H9 (cell line): ENCODE results near the gene ENOX1. TPM values are rescaled to one million over a fixed set of nuclear protein-coding genes. Genes with fewer than 3 reads are reported as not detected.

ENCODE experiments used
- DNase-seq: peaks from one replicate; pipeline ENCODE4 v3.0.0-alpha.2; 2017
- H2AFZ ChIP-seq: one replicate; pipeline ENCODE4 v1.6.1; 2013; ENCODE audit warnings: mild to moderate bottlenecking, low read length, control low read depth, moderate library complexity
- H2AK5ac ChIP-seq: 2 replicates; pipeline ENCODE4 v1.6.1; 2013; ENCODE audit warnings: low read length, control low read depth, mixed read lengths; ENCODE audit not compliant: insufficient read length
- H2BK120ac ChIP-seq: one replicate; pipeline ENCODE4 v1.6.1; 2013; ENCODE audit warnings: low read depth, mild to moderate bottlenecking, low read length, control low read depth, inconsistent platforms; ENCODE audit not compliant: poor library complexity, severe bottlenecking
- H2BK12ac ChIP-seq: 2 replicates; pipeline ENCODE4 v1.6.1; 2013; ENCODE audit warnings: low read length, control low read depth, mixed read lengths, low read depth; ENCODE audit not compliant: insufficient read length
- H2BK15ac ChIP-seq: 2 replicates; pipeline ENCODE4 v1.6.1; 2013; ENCODE audit warnings: low read depth, low read length, control low read depth
- H2BK20ac ChIP-seq: one replicate; pipeline ENCODE4 v1.6.1; 2013; ENCODE audit warnings: low read depth, mild to moderate bottlenecking, low read length, control low read depth, inconsistent platforms; ENCODE audit not compliant: poor library complexity, severe bottlenecking
- H2BK5ac ChIP-seq: 2 replicates; pipeline ENCODE4 v1.6.1; 2013; ENCODE audit warnings: low read length, control low read depth, mixed read lengths; ENCODE audit not compliant: insufficient read length
- H3K14ac ChIP-seq: 2 replicates; pipeline ENCODE4 v1.6.1; 2013; ENCODE audit warnings: low read length, control low read depth; ENCODE audit not compliant: insufficient read depth
- H3K18ac ChIP-seq: 2 replicates; pipeline ENCODE4 v1.6.1; 2013; ENCODE audit warnings: low read depth, mild to moderate bottlenecking, mixed read lengths, low read length, control low read depth; ENCODE audit not compliant: insufficient read length
- H3K23ac ChIP-seq: 2 replicates; pipeline ENCODE4 v1.6.1; 2013; ENCODE audit warnings: low read length, control low read depth, mixed read lengths, low read depth; ENCODE audit not compliant: insufficient read length
- H3K23me2 ChIP-seq: 2 replicates; pipeline ENCODE4 v1.6.1; 2013; ENCODE audit warnings: low read depth, mild to moderate bottlenecking, mixed read lengths, low read length, control low read depth; ENCODE audit not compliant: insufficient read length, poor library complexity, severe bottlenecking
- H3K27ac ChIP-seq: 2 replicates; pipeline ENCODE4 v1.5.1; 2013; ENCODE audit warnings: low read length, control low read depth, mixed read lengths, low read depth; ENCODE audit not compliant: insufficient read length
- H3K27me3 ChIP-seq: 2 replicates; pipeline ENCODE4 v1.6.1; 2013; ENCODE audit warnings: low read length, control low read depth, inconsistent platforms; ENCODE audit not compliant: insufficient read depth
- H3K4ac ChIP-seq: 2 replicates; pipeline ENCODE4 v1.6.1; 2013; ENCODE audit warnings: low read depth, mild to moderate bottlenecking, control low read depth, inconsistent platforms, low read length, moderate library complexity
- H3K4me1 ChIP-seq: 2 replicates; pipeline ENCODE4 v1.6.1; 2013; ENCODE audit warnings: low read length, control low read depth, inconsistent platforms; ENCODE audit not compliant: insufficient read depth
- H3K4me2 ChIP-seq: 2 replicates; pipeline ENCODE4 v1.6.1; 2013; ENCODE audit warnings: low read length, control low read depth, mixed read lengths; ENCODE audit not compliant: insufficient read length, insufficient read depth
- H3K56ac ChIP-seq: 2 replicates; pipeline ENCODE4 v1.6.1; 2013; ENCODE audit warnings: low read depth, mild to moderate bottlenecking, mixed read lengths, low read length, control low read depth; ENCODE audit not compliant: insufficient read length
- H3K79me1 ChIP-seq: 2 replicates; pipeline ENCODE4 v1.6.1; 2013; ENCODE audit warnings: low read depth, mild to moderate bottlenecking, moderate library complexity, low read length, control low read depth, inconsistent platforms; ENCODE audit not compliant: insufficient read depth, poor library complexity, severe bottlenecking
- H3K79me2 ChIP-seq: 2 replicates; pipeline ENCODE4 v1.6.1; 2013; ENCODE audit warnings: low read length, control low read depth, inconsistent platforms; ENCODE audit not compliant: insufficient read depth
- H3K9ac ChIP-seq: 2 replicates; pipeline ENCODE4 v1.6.1; 2013; ENCODE audit warnings: low read length, control low read depth, mixed read lengths; ENCODE audit not compliant: insufficient read length; ENCODE audit errors: extremely low read depth
- H3K9me3 ChIP-seq: one replicate; pipeline ENCODE4 v1.6.1; 2013; ENCODE audit warnings: low read depth, low read length, inconsistent platforms; ENCODE audit not compliant: control insufficient read depth
- H3T11ph ChIP-seq: one replicate; pipeline ENCODE4 v1.6.1; 2013; ENCODE audit warnings: mild to moderate bottlenecking, low read length, control low read depth, inconsistent platforms
- H4K20me1 ChIP-seq: one replicate; pipeline ENCODE4 v1.6.1; 2013; ENCODE audit not compliant: control insufficient read depth, insufficient read length, insufficient read depth
- H4K5ac ChIP-seq: 2 replicates; pipeline ENCODE4 v1.6.1; 2013; ENCODE audit warnings: low read depth, mild to moderate bottlenecking, mixed read lengths, low read length, control low read depth; ENCODE audit not compliant: insufficient read length
- H4K8ac ChIP-seq: replicated peaks from 2 replicates; pipeline ENCODE4 v1.6.1; 2013; ENCODE audit warnings: low read length, control low read depth, mixed read lengths, low read depth; ENCODE audit not compliant: insufficient read length
- H4K91ac ChIP-seq: 2 replicates; pipeline ENCODE4 v1.6.1; 2013; ENCODE audit warnings: low read depth, mild to moderate bottlenecking, moderate library complexity, mixed read lengths, low read length, control low read depth; ENCODE audit not compliant: insufficient read length
- H3K27ac Mint-ChIP-seq, 3 experiments: 2 replicates in 2 of 3; 3 replicates in 1 of 3; pipeline ENCODE4 v1.8.0; 2020 to 2021; ENCODE audit warnings: mixed read lengths in 3 of 3, mild to moderate bottlenecking in 1 of 3, moderate library complexity in 1 of 3
- H3K27me3 Mint-ChIP-seq: 2 replicates; pipeline ENCODE4 v1.8.0; 2021; ENCODE audit warnings: low read depth, mild to moderate bottlenecking, moderate library complexity, mixed read lengths
- H3K36me3 Mint-ChIP-seq, 3 experiments: 2 replicates in 2 of 3; 3 replicates in 1 of 3; pipeline ENCODE4 v1.8.0; 2020 to 2021; ENCODE audit warnings: low read depth in 3 of 3, mixed read lengths in 3 of 3; ENCODE audit not compliant: insufficient read depth in 1 of 3
- H3K4me1 Mint-ChIP-seq, 2 experiments: 2 replicates each; pipeline ENCODE4 v1.8.0; 2020; ENCODE audit warnings: mixed read lengths in 2 of 2
- H3K4me3 Mint-ChIP-seq, 2 experiments: 2 replicates in 1 of 2; 3 replicates in 1 of 2; pipeline ENCODE4 v1.8.0; 2020 to 2021; ENCODE audit warnings: mild to moderate bottlenecking in 2 of 2, mixed read lengths in 2 of 2, moderate library complexity in 1 of 2
- H3K9me3 Mint-ChIP-seq, 2 experiments: 2 replicates in 1 of 2; 3 replicates in 1 of 2; pipeline ENCODE4 v1.8.0; 2020; ENCODE audit warnings: mild to moderate bottlenecking in 2 of 2, mixed read lengths in 2 of 2, moderate library complexity in 1 of 2
- CTCF ChIP-seq: fragments of 200-600 bp; sonication (generic); conservative IDR thresholded peaks from 3 replicates; pipeline ENCODE4 v1.8.0; 2021; ENCODE audit warnings: antibody characterized with exemption, mild to moderate bottlenecking
- WGBS: extraction: QIAGEN DNeasy Blood & Tissue Kit; methylation state at CpG from one replicate; pipeline ENCODE4 v1.1.7; 2013; ENCODE audit warnings: missing lambda C conversion rate, low lambda C conversion rate, mixed read lengths; ENCODE audit not compliant: insufficient read length; ENCODE audit errors: extremely low coverage; 5-methylcytosine and 5-hydroxymethylcytosine counted together
- total RNA-seq: library from RNA; stranded (reverse); gene quantifications from 2 replicates; pipeline ENCODE4 v1.2.1, GENCODE V29; 2021

Gene ENOX1
- total RNA-seq, 1 experiment from 2014 or later: 0.24 TPM

- no peak overlapping the region for H2BK12ac ChIP-seq
- WGBS: no CpG with 5 or more reads among the region's 1 CpG
These were observed 508.6 kb downstream of the ENOX1 start for GRCh38 chr13:43278127-43278526.

More at GRCh38 chr13:43278127-43278526, 508.6 kb downstream of the ENOX1 start:
- DNase-seq: no peak
- no peak overlapping the region for H2AFZ ChIP-seq
- H4K20me1 ChIP-seq: peaks cover 3% of the 10 kb centered on the region
- H3K79me2 ChIP-seq: no peaks in the 10 kb centered on the region
- H3T11ph ChIP-seq: no peak overlapping the region
- no peak overlapping the region for H3K4me3 Mint-ChIP-seq
- H4K5ac ChIP-seq: no peak overlapping the region
- no peaks in the 10 kb centered on the region for H3K36me3 Mint-ChIP-seq
- H3K23me2 ChIP-seq: no peaks in the 10 kb centered on the region
- H3K27ac Mint-ChIP-seq: no peak overlapping the region
- H3K4me1 Mint-ChIP-seq: peaks cover 3 to 4% of the 10 kb centered on the region in 2 experiments; a peak in 3 of 4 replicates
- H2BK5ac ChIP-seq: no peak overlapping the region
- no peaks in the 10 kb centered on the region for H3K27me3 Mint-ChIP-seq
- no peak overlapping the region for H2BK20ac ChIP-seq
- no peak overlapping the region for H2BK15ac ChIP-seq
- H3K9me3 Mint-ChIP-seq: no peaks in the 10 kb centered on the region
- H3K4me2 ChIP-seq: no peak overlapping the region
- no peak overlapping the region for H2AK5ac ChIP-seq
- no peaks in the 10 kb centered on the region for H3K79me1 ChIP-seq
- no peak overlapping the region for H3K18ac ChIP-seq
- no peak overlapping the region for H4K91ac ChIP-seq
- H4K8ac ChIP-seq: no peak overlapping the region
- no peak overlapping the region for H3K56ac ChIP-seq
- H3K14ac ChIP-seq: no peak overlapping the region
- no peak overlapping the region for H3K4ac ChIP-seq
- no peak overlapping the region for H3K27ac ChIP-seq
- H3K9me3 ChIP-seq: no peaks in the 10 kb centered on the region
- no peaks in the 10 kb centered on the region for H3K4me1 ChIP-seq
- no peak for TF ChIP-seq CTCF
- no peak overlapping the region for H3K23ac ChIP-seq
- no peak overlapping the region for H2BK120ac ChIP-seq
- H3K27me3 ChIP-seq: no peaks in the 10 kb centered on the region
- no peak overlapping the region for H3K9ac ChIP-seq
